Activated CD4-positive, alpha-beta T cell treated with anti-CD3 and anti-CD28 coated beads, Interleukin-2, Interleukin-6, amounts not matched to agents 100 ng/mL and 50 ng/mL, durations not matched to agents 16 hours and 8 hours (primary cell): ENCODE data around the gene ADAM33.
A peak's percentile ranks its signal among the peaks of the same experiment; 100 is the strongest.

Experiments used
- DNase-seq: peaks from one replicate; pipeline ENCODE4 v3.0.0-alpha.2; 2020

Gene ADAM33

DNA sequence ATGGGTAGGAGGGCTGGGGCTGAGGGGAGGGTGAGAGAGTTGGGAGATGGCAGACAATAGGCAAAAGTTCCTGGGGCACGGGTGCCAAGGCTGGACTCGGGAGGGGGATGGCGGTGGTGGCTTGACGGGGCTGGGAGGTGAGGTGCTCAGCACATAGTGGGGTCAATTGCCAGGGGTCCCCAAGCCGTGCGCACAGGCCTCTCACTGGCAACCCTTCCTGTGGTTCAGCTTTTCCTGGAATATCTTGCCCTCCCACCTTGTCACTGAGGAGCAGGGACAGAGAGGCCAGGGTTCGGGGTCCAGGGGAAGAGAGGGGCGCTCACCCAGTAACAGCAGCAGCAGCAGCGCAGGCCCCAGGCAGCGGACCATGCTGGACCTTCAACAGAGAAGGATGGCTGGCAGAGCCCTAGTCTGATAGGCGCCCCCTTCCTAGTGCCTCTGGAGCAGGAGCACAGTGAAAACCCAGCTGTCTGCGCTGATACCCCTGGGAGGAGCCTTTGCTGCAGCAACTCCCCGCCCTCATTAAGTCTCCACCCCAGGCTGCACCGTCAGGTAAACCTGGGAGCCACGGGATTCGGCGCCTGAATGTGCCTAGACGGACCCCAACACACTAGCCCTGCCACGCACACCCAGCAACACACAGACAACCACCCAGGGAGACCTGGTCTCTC is 18.6 kb downstream of the ADAM33 start, which contains the start of gene GFRA4:
Gene GFRA4, minus strand, starts transcription at position 369 of the 671 bp plus-strand sequence. Its CDS starts 0 bp downstream, at position 369.
- DNase-seq, result no peak

DNA sequence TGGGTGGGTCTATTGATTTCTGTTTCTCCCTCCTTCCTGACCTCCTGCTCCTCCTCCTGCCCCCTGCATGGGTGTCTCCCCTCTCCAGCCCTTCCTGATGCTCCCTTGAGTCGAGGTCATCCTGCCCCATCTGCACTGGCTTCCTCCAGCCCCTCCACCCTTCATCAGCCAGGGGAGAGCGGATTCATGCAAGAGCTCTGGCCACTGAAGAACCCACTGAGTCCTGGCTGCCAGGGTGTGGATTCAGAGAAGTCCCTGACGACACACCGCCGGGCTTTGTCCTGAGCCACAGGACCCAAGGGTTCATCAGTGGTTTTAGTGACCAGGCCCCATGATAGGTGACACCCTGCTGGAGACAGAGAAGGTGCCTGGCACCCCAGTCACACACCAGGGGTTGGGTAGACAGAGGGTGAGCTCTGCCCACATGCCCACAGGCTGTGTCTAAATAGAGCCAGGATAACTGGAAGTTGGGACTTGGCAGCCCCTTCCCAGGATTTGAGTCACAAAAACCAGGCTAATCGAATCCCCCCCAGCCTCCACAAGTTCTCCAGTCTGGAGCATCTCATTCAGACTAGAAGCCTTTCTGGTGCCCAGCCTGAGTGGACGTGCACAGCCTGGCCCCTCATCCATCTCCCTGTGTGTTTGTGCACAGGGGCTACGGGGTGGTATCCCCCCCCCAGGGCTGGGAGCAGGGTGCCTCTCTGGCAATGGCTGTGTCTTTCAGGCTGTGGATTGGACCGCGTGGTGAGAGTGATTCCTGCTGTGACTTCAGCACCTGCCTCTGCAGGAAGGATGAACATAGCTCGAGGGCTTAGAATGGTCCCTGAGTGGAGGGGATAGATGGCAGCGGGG is 19.8 kb downstream of the ADAM33 start:
- DNase-seq, result no peak

DNA sequence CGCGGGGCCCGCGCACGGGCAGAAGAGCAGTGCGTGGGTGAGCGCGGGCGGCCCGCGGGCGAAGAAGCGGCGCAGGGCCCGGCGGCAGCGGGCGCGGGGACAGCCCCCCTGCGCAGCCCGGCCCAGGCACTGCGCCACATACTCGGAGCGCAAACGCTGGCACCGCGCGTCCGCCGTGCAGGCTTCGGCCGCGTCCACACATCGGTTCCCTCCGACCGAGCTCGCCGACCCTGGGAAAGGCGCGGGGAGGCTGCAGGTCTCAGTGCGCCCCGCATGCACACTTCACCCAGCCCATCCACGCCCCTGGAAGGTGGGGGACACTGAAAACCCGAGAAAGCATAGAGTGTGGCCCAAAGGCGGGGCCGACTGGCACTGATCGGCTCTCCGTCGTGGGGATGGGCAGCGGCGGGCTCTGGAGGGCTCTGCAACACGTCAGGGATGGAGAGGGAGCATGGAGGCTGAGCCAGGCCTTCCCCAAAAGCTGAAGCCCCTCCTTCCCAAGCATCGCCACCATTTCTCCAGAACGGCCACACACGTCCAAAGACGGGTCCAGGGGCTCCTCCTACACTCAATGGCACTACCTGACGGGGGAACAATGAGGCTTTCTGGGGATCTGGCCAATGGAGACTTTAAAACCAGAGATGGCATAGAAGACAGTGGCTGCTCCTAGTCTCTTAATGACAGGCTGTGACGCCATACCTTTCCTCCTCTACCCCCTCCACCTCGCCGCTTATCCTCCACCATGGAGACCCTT is 20.6 kb downstream of the ADAM33 start:
- DNase-seq, result no peak

GRCh38 chr20:3660262-3661059 is 21.3 kb downstream of the ADAM33 start:
- no peak for DNase-seq

DNA sequence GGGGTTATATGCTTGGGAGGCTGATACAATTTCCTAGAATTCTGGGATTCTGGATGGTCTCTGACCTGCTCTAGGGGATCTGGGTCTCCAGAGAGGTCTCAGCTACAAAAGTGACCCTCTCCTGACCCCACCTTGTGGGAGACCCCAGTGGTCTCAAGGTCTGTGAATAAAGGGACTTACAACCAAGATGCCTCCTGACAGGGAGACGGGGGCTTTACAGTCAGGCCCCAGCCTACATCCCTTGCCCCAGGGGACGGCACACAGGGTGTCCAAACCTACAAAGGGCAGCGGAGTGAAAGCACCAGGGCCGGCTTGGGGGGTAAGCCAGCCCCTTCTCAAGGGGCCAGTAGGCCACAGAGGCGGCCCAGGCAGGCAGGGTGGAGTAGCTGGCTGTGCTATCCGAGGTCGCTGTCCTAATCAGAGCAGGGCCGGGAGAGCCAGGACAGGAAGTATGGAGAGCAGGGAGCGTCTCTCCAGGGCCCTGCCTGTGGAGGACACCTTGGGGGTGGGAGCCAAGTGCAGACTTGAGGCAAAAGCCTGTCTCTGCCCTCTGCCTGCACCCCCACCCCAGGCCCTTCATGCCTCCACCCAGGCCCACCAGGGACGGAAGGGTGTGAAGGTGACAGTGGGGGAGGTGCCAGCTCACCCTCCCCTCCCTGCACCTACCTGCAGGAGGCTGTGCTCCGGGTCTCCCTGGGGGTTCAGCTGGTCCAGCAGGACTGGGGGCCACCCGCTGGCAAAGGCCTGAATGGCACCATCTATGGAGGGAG is 22.1 kb downstream of the ADAM33 start:
- no peak for DNase-seq

- DNase-seq, result peak; percentile 79
These were observed 22.9 kb downstream of the ADAM33 start for GRCh38 chr20:3658716-3659491.

- DNase-seq, result no peak
These were observed 23.6 kb downstream of the ADAM33 start for GRCh38 chr20:3658019-3658715.

GRCh38 chr20:3655131-3655405 is 26.7 kb downstream of the ADAM33 start:
- no peak for DNase-seq

DNA sequence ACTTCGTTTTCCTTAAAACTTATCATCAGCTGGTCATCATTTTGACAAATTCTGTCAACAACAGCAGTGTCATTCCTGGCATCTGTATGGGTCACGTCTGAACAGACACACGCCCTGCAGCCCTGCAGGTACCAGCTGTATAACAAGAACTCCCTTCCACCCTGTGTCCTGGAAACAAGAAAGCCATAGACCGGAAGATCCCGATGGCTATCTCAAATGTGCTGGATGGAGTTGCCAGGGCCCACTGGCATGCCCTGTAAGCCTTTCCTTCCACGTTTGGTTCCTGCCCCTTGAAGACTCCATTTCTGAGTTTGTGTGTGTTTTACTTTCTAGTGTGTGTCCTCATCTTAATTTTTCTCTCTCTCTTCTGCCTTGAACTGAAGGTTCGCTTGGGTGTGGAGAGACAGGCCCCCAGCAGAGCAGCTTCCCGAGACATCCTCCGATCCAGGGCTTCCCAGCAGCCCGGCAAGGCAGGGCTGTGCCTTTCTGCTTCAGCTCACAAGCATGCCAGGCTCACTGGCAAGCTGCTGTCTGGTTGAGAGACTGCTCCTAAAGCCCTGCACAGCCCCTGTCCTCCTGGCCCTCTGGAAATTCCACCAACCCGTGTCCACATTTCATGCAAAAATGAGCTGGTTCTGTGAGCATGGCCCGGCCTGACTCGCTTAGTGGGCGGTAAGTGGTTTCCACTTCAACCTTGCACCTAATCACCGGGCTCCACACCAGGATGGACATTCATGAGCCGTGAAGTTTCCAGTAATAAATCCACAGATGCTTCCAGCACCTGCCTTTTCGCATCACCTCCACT is 27.3 kb downstream of the ADAM33 start:
- DNase-seq, result no peak

- DNase-seq, result no peak
These were observed 27.9 kb downstream of the ADAM33 start for GRCh38 chr20:3653921-3654320.

- DNase-seq, result no peak
These were observed 28.9 kb downstream of the ADAM33 start for GRCh38 chr20:3652676-3653596.

- DNase-seq, result no peak
These were observed 29.6 kb downstream of the ADAM33 start for GRCh38 chr20:3652221-3652620.

GRCh38 chr20:3651204-3651962 is 30.4 kb downstream of the ADAM33 start:
- DNase-seq, result no peak

DNA sequence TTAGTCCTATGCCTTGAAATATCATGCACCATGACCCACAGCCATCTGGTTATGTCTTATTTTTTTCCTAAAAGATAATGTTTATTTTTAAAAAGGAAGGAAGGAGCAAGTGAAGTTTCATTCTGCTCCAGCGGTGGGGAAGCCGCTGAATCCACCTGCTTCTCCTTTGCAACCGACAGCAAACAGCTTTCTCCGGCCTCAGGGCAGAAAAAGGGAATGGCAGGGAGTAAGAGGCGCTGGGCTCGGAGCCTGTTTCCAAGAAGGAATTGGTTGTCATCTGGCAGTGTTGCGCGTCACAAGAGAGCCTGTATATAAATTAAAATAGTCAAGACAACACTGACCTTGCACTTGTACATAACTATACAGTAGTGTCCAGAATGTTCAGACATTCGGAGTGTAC is 32.9 kb downstream of the ADAM33 start:
- DNase-seq, result no peak

DNA sequence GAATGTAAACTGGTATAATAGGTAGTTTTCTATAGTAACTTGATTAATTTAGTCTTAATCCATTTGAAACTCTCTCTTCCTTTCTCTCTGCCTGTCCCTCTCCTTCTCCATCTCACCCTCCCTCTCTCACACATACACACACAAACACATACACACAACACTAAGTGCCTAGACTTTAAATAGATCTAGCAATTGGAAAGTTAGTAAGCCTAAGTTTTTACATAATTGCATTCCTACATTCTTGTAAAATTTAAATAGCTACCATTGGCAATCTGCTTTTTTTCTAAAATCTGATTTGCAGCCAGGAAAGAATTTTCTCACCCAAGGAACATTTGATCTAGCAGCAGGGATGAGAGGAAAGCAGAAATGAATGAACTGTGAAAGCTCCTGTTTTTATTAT is 34.3 kb downstream of the ADAM33 start:
- DNase-seq, result no peak

DNA sequence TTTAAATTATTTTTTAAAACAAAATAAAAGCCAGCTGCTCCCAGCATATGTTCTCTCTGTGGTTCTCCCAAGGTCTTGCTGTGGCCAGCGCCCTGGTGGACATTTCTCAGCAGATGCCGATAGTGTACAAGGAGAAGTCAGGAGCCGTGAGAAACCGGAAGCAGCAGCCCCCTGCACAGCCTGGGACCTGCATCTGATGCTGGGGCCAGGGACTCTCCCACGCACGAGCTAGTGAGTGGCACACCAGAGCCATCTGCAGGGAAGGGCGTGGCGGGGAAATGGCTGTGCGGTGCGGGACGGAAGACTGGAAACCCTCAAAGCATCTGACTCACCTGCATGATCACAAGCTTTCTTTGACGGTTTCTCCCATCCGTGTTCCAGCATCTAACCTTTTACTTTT is 35.2 kb downstream of the ADAM33 start:
- no peak for DNase-seq

DNA sequence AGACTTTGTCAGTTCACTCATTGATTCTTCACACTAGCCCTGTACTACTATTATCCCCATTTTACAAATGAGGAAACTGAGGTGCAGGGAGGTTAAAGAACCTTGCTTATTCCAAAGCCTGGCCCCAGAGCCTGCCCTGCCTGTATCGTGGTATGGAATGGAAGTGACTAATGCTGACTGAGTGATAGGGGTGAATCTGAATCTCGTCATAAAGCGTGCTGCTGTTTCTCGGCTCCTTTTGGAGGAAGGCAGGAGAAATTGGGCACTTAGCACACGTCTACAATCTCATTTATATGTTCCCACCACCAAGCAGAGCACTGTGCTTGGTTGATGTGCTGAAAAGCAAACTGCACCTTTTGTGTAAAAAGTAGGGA is 35.8 kb downstream of the ADAM33 start:
- DNase-seq, result no peak
